A549 (cell line): ENCODE data around the gene CBLIF.
A peak's percentile ranks its signal among the peaks of the same experiment; 100 is the strongest.

Experiments
- CEBPB ChIP-seq, 2 experiments: fragments of >200 bp in 1 of 2; sonication (Bioruptor Twin) in 1 of 2; formaldehyde crosslinking in 1 of 2; IDR thresholded peaks; 2 replicates each; pipeline ENCODE4 v1.6.1; 2012 to 2016
- CHD4 ChIP-seq: fragments of 200-600 bp; sonication (generic); IDR thresholded peaks from 2 replicates; pipeline ENCODE4 v1.6.1; 2016; ENCODE audit warnings: antibody characterized with exemption, mild to moderate bottlenecking, borderline replicate concordance
- EP300 ChIP-seq, 2 experiments: fragments of >200 bp; sonication (Bioruptor Twin); formaldehyde crosslinking; IDR thresholded peaks; 2 replicates in 1 of 2; 3 replicates in 1 of 2; pipeline ENCODE4 v1.6.1; 2016 to 2017
- HOXB13 ChIP-seq: fragments of 250-450 bp; sonication (Bioruptor Pico); IDR thresholded peaks from 2 replicates; pipeline ENCODE4 v1.5.0; 2020; ENCODE audit warnings: low read depth, mild to moderate bottlenecking, moderate library complexity
- NR3C1 ChIP-seq: fragments of >200 bp; sonication (Bioruptor Twin); formaldehyde crosslinking; IDR thresholded peaks from 3 replicates; pipeline ENCODE4 v1.6.1; 2017
- POLR2A ChIP-seq: IDR thresholded peaks from 2 replicates; pipeline ENCODE4 v1.6.1; 2012; ENCODE audit warnings: mild to moderate bottlenecking, low read length
- RFX5 ChIP-seq: fragments of 450-650 bp; IDR thresholded peaks from 2 replicates; pipeline ENCODE4 v1.7.1; 2014; ENCODE audit warnings: antibody characterized with exemption, mild to moderate bottlenecking, moderate library complexity
- TF ChIP-seq, protein P1 (sequence below): fragments of >200 bp; sonication (Bioruptor Twin); formaldehyde crosslinking; IDR thresholded peaks from 3 replicates; pipeline ENCODE4 v1.5.1; 2016
- TF ChIP-seq, protein P2 (sequence below): fragments of 450-650 bp; IDR thresholded peaks from 2 replicates; pipeline ENCODE4 v1.6.1; 2014; ENCODE audit warnings: antibody characterized with exemption

DNA sequence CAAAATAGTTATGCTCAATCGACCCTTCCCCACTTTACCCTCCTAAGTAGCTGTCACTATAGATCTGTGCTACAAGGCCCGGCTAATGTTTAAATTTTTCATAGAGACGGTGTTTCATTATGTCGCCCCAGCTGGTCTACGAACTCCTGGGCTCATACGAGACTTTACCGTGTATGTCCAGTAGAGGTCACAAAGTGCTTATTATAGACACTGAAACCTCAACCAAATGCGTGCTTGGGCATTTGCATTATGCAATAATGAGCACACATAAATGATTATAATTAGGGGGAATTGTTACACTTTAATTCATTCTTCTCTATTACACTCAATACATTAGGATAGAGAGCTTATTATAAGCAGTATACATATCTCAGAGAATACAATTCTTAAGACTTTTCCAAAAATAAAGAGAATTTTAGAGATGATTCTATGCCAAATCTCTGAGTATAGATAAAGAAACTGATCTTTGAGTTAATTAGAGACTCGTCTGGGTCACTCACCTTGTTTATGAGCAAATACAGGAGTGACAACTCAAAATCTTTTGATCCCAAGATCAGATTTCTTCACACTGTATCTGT, 22.2 kb downstream of the CBLIF start:
- TF ChIP-seq, protein P1, sequence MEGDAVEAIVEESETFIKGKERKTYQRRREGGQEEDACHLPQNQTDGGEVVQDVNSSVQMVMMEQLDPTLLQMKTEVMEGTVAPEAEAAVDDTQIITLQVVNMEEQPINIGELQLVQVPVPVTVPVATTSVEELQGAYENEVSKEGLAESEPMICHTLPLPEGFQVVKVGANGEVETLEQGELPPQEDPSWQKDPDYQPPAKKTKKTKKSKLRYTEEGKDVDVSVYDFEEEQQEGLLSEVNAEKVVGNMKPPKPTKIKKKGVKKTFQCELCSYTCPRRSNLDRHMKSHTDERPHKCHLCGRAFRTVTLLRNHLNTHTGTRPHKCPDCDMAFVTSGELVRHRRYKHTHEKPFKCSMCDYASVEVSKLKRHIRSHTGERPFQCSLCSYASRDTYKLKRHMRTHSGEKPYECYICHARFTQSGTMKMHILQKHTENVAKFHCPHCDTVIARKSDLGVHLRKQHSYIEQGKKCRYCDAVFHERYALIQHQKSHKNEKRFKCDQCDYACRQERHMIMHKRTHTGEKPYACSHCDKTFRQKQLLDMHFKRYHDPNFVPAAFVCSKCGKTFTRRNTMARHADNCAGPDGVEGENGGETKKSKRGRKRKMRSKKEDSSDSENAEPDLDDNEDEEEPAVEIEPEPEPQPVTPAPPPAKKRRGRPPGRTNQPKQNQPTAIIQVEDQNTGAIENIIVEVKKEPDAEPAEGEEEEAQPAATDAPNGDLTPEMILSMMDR = peak; percentile 81
- TF ChIP-seq NR3C1 = no peak
- TF ChIP-seq CHD4 = no peak
- TF ChIP-seq POLR2A = no peak
- no peak for TF ChIP-seq RFX5
- peak; percentile 60 to 84; a peak in 3 of 4 replicates for TF ChIP-seq CEBPB (IDR thresholded peaks at IDR 0.05)
- TF ChIP-seq EP300 (IDR thresholded peaks at IDR 0.05) = no peak
- TF ChIP-seq, protein P2, sequence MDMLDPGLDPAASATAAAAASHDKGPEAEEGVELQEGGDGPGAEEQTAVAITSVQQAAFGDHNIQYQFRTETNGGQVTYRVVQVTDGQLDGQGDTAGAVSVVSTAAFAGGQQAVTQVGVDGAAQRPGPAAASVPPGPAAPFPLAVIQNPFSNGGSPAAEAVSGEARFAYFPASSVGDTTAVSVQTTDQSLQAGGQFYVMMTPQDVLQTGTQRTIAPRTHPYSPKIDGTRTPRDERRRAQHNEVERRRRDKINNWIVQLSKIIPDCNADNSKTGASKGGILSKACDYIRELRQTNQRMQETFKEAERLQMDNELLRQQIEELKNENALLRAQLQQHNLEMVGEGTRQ = no peak
- TF ChIP-seq HOXB13 (CRISPR knock-in tag) = no peak
